GM21528 (cell line): ENCODE results near the gene GTF2H2C.
"Not testable (repeated sequence)": the region's sequence is repeated elsewhere in the genome, so short reads cannot be mapped to it uniquely, and the experiment has no call there.

Source experiments
- ATAC-seq: cut with Tn5 transposase; IDR thresholded peaks from one replicate; pipeline ENCODE4 v1.9.1; 2021; ENCODE audit warnings: mild to moderate bottlenecking, moderate library complexity; ENCODE audit not compliant: unreplicated experiment, low FRiP score

Gene GTF2H2C

GRCh38 chr5:69560587-69561431, 818 bp downstream of the GTF2H2C start:
- ATAC-seq = not testable (repeated sequence)

- ATAC-seq = not testable (repeated sequence)
Observed at GRCh38 chr5:69566172-69566571, 6.2 kb downstream of the GTF2H2C start.

- not testable (repeated sequence) for ATAC-seq
Observed at GRCh38 chr5:69568072-69568471, 8.1 kb downstream of the GTF2H2C start.

GRCh38 chr5:69583356-69583755, 23.4 kb downstream of the GTF2H2C start:
- ATAC-seq = not testable (repeated sequence)

GRCh38 chr5:69596114-69596840, 36.3 kb downstream of the GTF2H2C start:
- not testable (repeated sequence) for ATAC-seq

- peak; percentile 83 for ATAC-seq
Observed at GRCh38 chr5:69601947-69602346, 42.0 kb downstream of the GTF2H2C start.

- not testable (repeated sequence) for ATAC-seq
Observed at GRCh38 chr5:69606839-69607238, 46.8 kb downstream of the GTF2H2C start.

GRCh38 chr5:69607750-69608149, 47.8 kb downstream of the GTF2H2C start:
- not testable (repeated sequence) for ATAC-seq

GRCh38 chr5:69608861-69609496, 49.0 kb downstream of the GTF2H2C start:
- not testable (repeated sequence) for ATAC-seq

GRCh38 chr5:69614843-69615242, 54.9 kb downstream of the GTF2H2C start:
- ATAC-seq = not testable (repeated sequence)

GRCh38 chr5:69631879-69632278, 71.9 kb downstream of the GTF2H2C start:
- ATAC-seq = not testable (repeated sequence)
